Measurements from ENCODE around the gene BTBD2. TPM values are rescaled to one million over a fixed set of nuclear protein-coding genes. Genes with fewer than 3 reads are reported as not detected.

The BTBD2 gene
- total and polyA plus RNA-seq, 4 donors = 7.4 to 25.1 (median 20.2) TPM

GRCh38 chr19:1945899-1946298 is 69.6 kb downstream of the BTBD2 start:
- no peak overlapping the region for H3K27ac ChIP-seq (ENCODE audit: low read depth in 1 of 2, low read length in 2 of 2)
- no peaks in the 10 kb centered on the region for H3K27me3 ChIP-seq (ENCODE audit: control insufficient read depth in 4 of 4, insufficient read depth in 4 of 4, low read length in 3 of 4)
- DNase-seq (ENCODE audit: low spot score) = peak; percentile 61

GRCh38 chr19:1944916-1945561 is 70.5 kb downstream of the BTBD2 start:
- no peaks in the 10 kb centered on the region for H3K9me3 ChIP-seq (ENCODE audit: control insufficient read depth in 4 of 4, low read length in 3 of 4)
- H3K27me3 ChIP-seq (ENCODE audit: control insufficient read depth in 4 of 4, insufficient read depth in 4 of 4, low read length in 3 of 4) = no peaks in the 10 kb centered on the region
- peaks cover 0 to 2% (median 0%) of the 10 kb centered on the region in 4 donors for H3K36me3 ChIP-seq (ENCODE audit: control insufficient read depth in 4 of 4, insufficient read depth in 3 of 4, low read depth in 1 of 4, low read length in 3 of 4)
- no peak overlapping the region for H3K27ac ChIP-seq (ENCODE audit: low read depth in 1 of 2, low read length in 2 of 2)
- no peak overlapping the region for H3K4me3 ChIP-seq (ENCODE audit: low read depth in 1 of 3, low read length in 3 of 3)
- DNase-seq (ENCODE audit: low spot score) = no peak
- 96% methylated on average over 30 of the region's 30 CpGs for WGBS
- H3K9ac ChIP-seq (ENCODE audit: low read depth in 1 of 2, low read length in 2 of 2) = no peak overlapping the region
- H3K4me1 ChIP-seq (ENCODE audit: control insufficient read depth in 4 of 4, insufficient read depth in 4 of 4, low read length in 3 of 4) = peaks cover 6 to 25% (median 17%) of the 10 kb centered on the region in 4 donors
- no peak for TF ChIP-seq RXRA (IDR thresholded peaks at IDR 0.05)
- no peak for TF ChIP-seq SP1 (IDR thresholded peaks at IDR 0.05)
- TF ChIP-seq MAX (IDR thresholded peaks at IDR 0.05) = no peak
- no peak for TF ChIP-seq HNF4G (IDR thresholded peaks at IDR 0.05)
- TF ChIP-seq FOXA2 (IDR thresholded peaks at IDR 0.05) = no peak
- TF ChIP-seq RAD21 (IDR thresholded peaks at IDR 0.05) = no peak
- TF ChIP-seq TAF1 (conservative IDR thresholded peaks at IDR 0.05) = no peak
- TF ChIP-seq, protein P1, sequence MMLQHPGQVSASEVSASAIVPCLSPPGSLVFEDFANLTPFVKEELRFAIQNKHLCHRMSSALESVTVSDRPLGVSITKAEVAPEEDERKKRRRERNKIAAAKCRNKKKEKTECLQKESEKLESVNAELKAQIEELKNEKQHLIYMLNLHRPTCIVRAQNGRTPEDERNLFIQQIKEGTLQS (IDR thresholded peaks at IDR 0.05) = no peak
- no peak for TF ChIP-seq FOXA1 (IDR thresholded peaks at IDR 0.05)
- no peak for TF ChIP-seq REST (IDR thresholded peaks at IDR 0.05)
- TF ChIP-seq GABPA (IDR thresholded peaks at IDR 0.05 in 1 of 2, conservative IDR thresholded peaks at IDR 0.05 in 1 of 2) = no peak

More at GRCh38 chr19:1945899-1946298, 69.6 kb downstream of the BTBD2 start:
- WGBS = 73% methylated on average over 18 of the region's 18 CpGs
- H3K9ac ChIP-seq (ENCODE audit: low read depth in 1 of 2, low read length in 2 of 2) = no peak overlapping the region
- H3K9me3 ChIP-seq (ENCODE audit: control insufficient read depth in 4 of 4, low read length in 3 of 4) = no peaks in the 10 kb centered on the region
- peaks cover 0 to 2% (median 0%) of the 10 kb centered on the region in 4 donors for H3K36me3 ChIP-seq (ENCODE audit: control insufficient read depth in 4 of 4, insufficient read depth in 3 of 4, low read depth in 1 of 4, low read length in 3 of 4)
- H3K4me1 ChIP-seq (ENCODE audit: control insufficient read depth in 4 of 4, insufficient read depth in 4 of 4, low read length in 3 of 4) = peaks cover 6 to 21% (median 14%) of the 10 kb centered on the region in 4 donors
- H3K4me3 ChIP-seq (ENCODE audit: low read depth in 1 of 3, low read length in 3 of 3) = no peak overlapping the region
- TF ChIP-seq JUND (IDR thresholded peaks at IDR 0.05) (no peak), HNF4G (IDR thresholded peaks at IDR 0.05) (no peak), GABPA (IDR thresholded peaks at IDR 0.05 in 1 of 2, conservative IDR thresholded peaks at IDR 0.05 in 1 of 2) (no peak), REST (IDR thresholded peaks at IDR 0.05) (no peak), RXRA (IDR thresholded peaks at IDR 0.05) (no peak), CTCF (IDR thresholded peaks at IDR 0.05; ENCODE audit: low read depth, low read length, missing input control) (peak; percentile 39)

Data from liver (tissue), 9 donors.